Measurements from ENCODE around the gene BLID. TPM values are rescaled to one million over a fixed set of nuclear protein-coding genes. Genes with fewer than 3 reads are reported as not detected.

The BLID gene
- total RNA-seq, 1 experiment from 2014 or later: 4.1 TPM

GRCh38 chr11:122107045-122107444 is 9.0 kb downstream of the BLID start:
- Mint-ChIP-seq H3K36me3 (ENCODE audit: insufficient read depth, unreplicated experiment) (peaks cover 44% of the 10 kb centered on the region), H3K9me3 (ENCODE audit: unreplicated experiment) (no peaks in the 10 kb centered on the region), H3K4me3 (ENCODE audit: unreplicated experiment) (no peak overlapping the region), H3K4me1 (ENCODE audit: insufficient read depth, unreplicated experiment) (peaks cover 40% of the 10 kb centered on the region), H3K27ac (ENCODE audit: low read depth, unreplicated experiment) (peak overlapping the region; percentile 47), H3K27me3 (ENCODE audit: insufficient read depth, unreplicated experiment) (no peaks in the 10 kb centered on the region)
- no TSS peak for BruUV-seq (replicated peaks)
- no peak for DNase-seq (ENCODE audit: unreplicated experiment)
- TF ChIP-seq CTCF (IDR thresholded peaks at IDR 0.05; ENCODE audit: unreplicated experiment): no peak
- intact Hi-C loops (cut with micrococcal nuclease): no loop called here
- ChIA-PET POLR2A (interaction anchor here (0.9 to 1.8 kb wide), 6 partner anchors 10 to 100 kb away, joined by 4 to 11 read pairs (median 4); no protein-coding TSS in a partner anchor), CTCF (interaction anchor here (0.6 to 2.1 kb wide), 5 partner anchors 8 to 452 kb away, joined by 3 to 14 read pairs (median 4); no protein-coding TSS in a partner anchor)

- Mint-ChIP-seq H3K9me3 (ENCODE audit: unreplicated experiment) (no peaks in the 10 kb centered on the region), H3K36me3 (ENCODE audit: insufficient read depth, unreplicated experiment) (peaks cover 27% of the 10 kb centered on the region), H3K4me3 (ENCODE audit: unreplicated experiment) (no peak overlapping the region), H3K27ac (ENCODE audit: low read depth, unreplicated experiment) (peak overlapping the region; percentile 68), H3K4me1 (ENCODE audit: insufficient read depth, unreplicated experiment) (peaks cover 44% of the 10 kb centered on the region), H3K27me3 (ENCODE audit: insufficient read depth, unreplicated experiment) (no peaks in the 10 kb centered on the region)
- DNase-seq (ENCODE audit: unreplicated experiment): no peak
- ChIA-PET POLR2A (interaction anchor here (1.2 to 1.4 kb wide), 4 partner anchors 8 to 75 kb away, joined by 3 to 4 read pairs (median 3); no protein-coding TSS in a partner anchor), CTCF (interaction anchor here (0.7 to 1.2 kb wide), 2 partner anchors 9 to 98 kb away, joined by 3 to 5 read pairs; no protein-coding TSS in a partner anchor)
- BruUV-seq (replicated peaks): no TSS peak
- intact Hi-C loops (cut with micrococcal nuclease): no loop called here
- TF ChIP-seq CTCF (IDR thresholded peaks at IDR 0.05; ENCODE audit: unreplicated experiment): no peak
These were observed 10.8 kb downstream of the BLID start for GRCh38 chr11:122105044-122105758.

GRCh38 chr11:122104341-122104740 is 11.7 kb downstream of the BLID start:
- no peaks in the 10 kb centered on the region for H3K9me3 Mint-ChIP-seq (ENCODE audit: unreplicated experiment)
- DNase-seq (ENCODE audit: unreplicated experiment): no peak
- peaks cover 37% of the 10 kb centered on the region for H3K4me1 Mint-ChIP-seq (ENCODE audit: insufficient read depth, unreplicated experiment)
- H3K27ac Mint-ChIP-seq (ENCODE audit: low read depth, unreplicated experiment): peak overlapping the region; percentile 68
- intact Hi-C loops (cut with micrococcal nuclease): loop anchor here (5.0 kb wide), 2 partner anchors 82 to 507 kb away; no protein-coding TSS in a partner anchor
- CTCF ChIA-PET: interaction anchor here (1.0 to 6.5 kb wide), 5 partner anchors 10 to 450 kb away, joined by 3 to 82 read pairs (median 29); partner anchors contain the start of gene BLID
- no TSS peak for BruUV-seq (replicated peaks)
- POLR2A ChIA-PET: interaction anchor here (1.2 to 10.3 kb wide), 7 partner anchors 8 to 98 kb away, joined by 4 to 290 read pairs (median 19); partner anchors contain the start of gene BLID
- peaks cover 20% of the 10 kb centered on the region for H3K36me3 Mint-ChIP-seq (ENCODE audit: insufficient read depth, unreplicated experiment)
- no peaks in the 10 kb centered on the region for H3K27me3 Mint-ChIP-seq (ENCODE audit: insufficient read depth, unreplicated experiment)
- H3K4me3 Mint-ChIP-seq (ENCODE audit: unreplicated experiment): no peak overlapping the region
- TF ChIP-seq CTCF (IDR thresholded peaks at IDR 0.05; ENCODE audit: unreplicated experiment): no peak

GRCh38 chr11:122103726-122104125 is 12.3 kb downstream of the BLID start:
- Mint-ChIP-seq H3K36me3 (ENCODE audit: insufficient read depth, unreplicated experiment) (peaks cover 15% of the 10 kb centered on the region), H3K9me3 (ENCODE audit: unreplicated experiment) (no peaks in the 10 kb centered on the region), H3K27me3 (ENCODE audit: insufficient read depth, unreplicated experiment) (no peaks in the 10 kb centered on the region), H3K4me3 (ENCODE audit: unreplicated experiment) (no peak overlapping the region), H3K27ac (ENCODE audit: low read depth, unreplicated experiment) (no peak overlapping the region), H3K4me1 (ENCODE audit: insufficient read depth, unreplicated experiment) (peaks cover 37% of the 10 kb centered on the region)
- ChIA-PET POLR2A (interaction anchor here (0.7 to 10.3 kb wide), 13 partner anchors 9 to 98 kb away, joined by 3 to 290 read pairs (median 12); partner anchors contain the start of gene BLID), CTCF (interaction anchor here (0.5 to 6.5 kb wide), 9 partner anchors 9 to 449 kb away, joined by 3 to 82 read pairs (median 6); partner anchors contain the start of gene BLID)
- DNase-seq (ENCODE audit: unreplicated experiment): no peak
- TF ChIP-seq CTCF (IDR thresholded peaks at IDR 0.05; ENCODE audit: unreplicated experiment): no peak
- BruUV-seq (replicated peaks): no TSS peak
- intact Hi-C loops (cut with micrococcal nuclease): loop anchor here (5.0 kb wide), 2 partner anchors 81 to 506 kb away; no protein-coding TSS in a partner anchor
